NCI-H526 (cell line): ENCODE data around the gene TSPO2.

ENCODE experiments used
- DNase-seq, 2 experiments: peaks; one replicate each; lab custom pipeline; 2025; lab: John Stamatoyannopoulos, UW

TSPO2 gene

GRCh38 chr6:41051873-41052272, 9.6 kb downstream of the TSPO2 start:
- no peak for DNase-seq

GRCh38 chr6:41053041-41053440, 10.8 kb downstream of the TSPO2 start, which contains the start of gene APOBEC2:
TSS of gene APOBEC2 (plus strand) at chr6:41053202. CDS start at chr6:41053348, 146 bp downstream.
- no peak for DNase-seq

GRCh38 chr6:41054511-41054910, 12.2 kb downstream of the TSPO2 start:
- DNase-seq, result no peak

- DNase-seq, result peak in 1 of 2 experiments; percentile 20
Observed at GRCh38 chr6:41055149-41055548, 12.9 kb downstream of the TSPO2 start.

- DNase-seq, result no peak
Observed at GRCh38 chr6:41056768-41057490, 14.7 kb downstream of the TSPO2 start.

DNA sequence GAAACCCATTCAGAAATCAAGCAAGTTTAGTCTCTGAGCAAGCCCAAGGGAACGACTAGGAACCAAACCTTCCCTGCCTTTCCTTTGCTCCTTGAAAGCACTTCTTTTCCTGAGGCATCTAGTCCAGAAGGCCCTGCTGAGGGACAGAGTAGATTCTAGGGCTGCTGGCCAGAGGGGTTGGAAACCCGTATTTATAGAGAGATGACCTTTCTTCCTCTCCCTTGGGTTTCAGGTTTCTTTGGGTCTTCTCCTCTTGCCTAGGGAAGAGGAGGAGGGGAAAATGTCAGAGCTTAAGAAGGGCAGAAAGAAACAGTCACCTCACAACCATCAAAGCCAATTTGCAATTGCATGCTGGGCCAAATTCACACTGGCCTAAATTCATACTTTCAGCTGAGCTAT, 16.5 kb downstream of the TSPO2 start:
- DNase-seq, result no peak

- DNase-seq, result no peak
Observed at GRCh38 chr6:41059556-41059955, 17.3 kb downstream of the TSPO2 start.

DNA sequence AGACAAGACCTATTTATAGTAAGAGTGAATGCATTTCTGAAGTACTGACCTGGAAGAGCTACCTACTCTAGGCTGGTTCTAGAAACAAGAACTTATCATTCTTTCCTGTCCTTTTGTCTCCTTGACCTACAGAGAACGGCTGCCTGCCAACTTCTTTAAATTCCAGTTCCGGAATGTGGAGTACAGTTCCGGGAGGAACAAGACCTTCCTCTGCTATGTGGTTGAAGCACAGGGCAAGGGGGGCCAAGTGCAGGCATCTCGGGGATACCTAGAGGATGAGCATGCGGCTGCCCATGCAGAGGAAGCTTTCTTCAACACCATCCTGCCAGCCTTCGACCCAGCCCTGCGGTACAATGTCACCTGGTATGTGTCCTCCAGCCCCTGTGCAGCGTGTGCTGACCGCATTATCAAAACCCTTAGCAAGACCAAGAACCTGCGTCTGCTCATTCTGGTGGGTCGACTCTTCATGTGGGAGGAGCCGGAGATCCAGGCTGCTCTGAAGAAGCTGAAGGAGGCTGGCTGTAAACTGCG, 19.0 kb downstream of the TSPO2 start:
- DNase-seq, result no peak

DNA sequence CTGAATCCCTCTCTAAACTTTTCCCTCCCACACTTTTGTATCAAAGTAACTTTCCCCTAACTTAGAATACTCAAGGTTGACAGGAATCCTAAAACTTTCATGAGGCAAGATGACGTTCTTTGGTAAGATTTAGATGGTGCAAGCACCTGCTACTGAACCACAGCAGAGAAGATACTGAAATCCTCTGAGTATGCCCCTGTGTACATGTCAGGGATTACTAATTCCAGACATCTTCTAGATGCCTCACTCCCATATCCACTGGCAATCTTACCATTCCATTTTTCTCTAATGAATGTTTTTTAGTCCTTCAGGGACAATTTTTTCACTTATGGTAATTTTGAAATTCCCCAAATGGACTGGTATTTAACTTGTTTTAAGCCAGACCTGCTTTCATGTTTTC, 19.8 kb downstream of the TSPO2 start:
- no peak for DNase-seq

DNA sequence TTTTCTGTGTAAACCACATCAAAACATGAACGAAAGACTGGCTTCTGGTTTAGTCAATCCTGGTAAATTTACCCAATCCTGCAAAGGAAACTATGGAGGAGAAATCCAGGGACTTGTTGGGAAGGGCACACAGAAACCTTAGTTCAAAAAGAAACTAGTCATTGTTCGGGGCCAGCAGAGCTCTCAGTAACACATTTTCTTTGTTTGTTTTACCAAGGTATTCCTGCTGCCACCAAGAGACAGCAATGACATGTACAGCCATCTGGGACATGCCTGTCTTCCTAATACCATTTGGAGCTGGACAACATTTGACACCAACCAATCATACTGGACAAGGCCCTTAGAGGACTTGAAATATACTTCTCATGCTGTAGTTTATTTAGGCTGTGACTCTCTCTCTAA, 21.6 kb downstream of the TSPO2 start:
- DNase-seq, result no peak

DNA sequence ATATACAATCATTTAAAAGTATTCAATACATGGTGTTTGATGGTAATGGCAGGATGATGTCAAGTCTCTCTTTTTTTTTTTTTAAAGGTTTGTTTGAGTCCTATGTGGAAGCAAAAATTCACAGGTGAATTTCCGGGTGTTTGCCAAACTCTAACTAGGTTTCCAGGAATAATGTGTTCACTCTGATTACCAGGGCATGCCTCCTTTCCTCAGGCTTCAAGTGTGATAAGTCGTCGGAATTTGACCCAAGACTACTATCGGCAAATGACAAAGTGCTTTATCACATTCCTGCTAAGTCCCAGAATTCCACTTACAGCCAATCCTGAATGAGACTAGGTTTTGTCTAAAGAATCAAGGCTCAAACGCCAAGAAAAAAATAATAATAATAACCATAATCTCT, 22.6 kb downstream of the TSPO2 start:
- DNase-seq, result no peak

GRCh38 chr6:41065550-41066026, 23.3 kb downstream of the TSPO2 start:
- DNase-seq, result no peak

GRCh38 chr6:41066867-41067304, 24.6 kb downstream of the TSPO2 start:
- DNase-seq, result peak; percentile 14 to 74

GRCh38 chr6:41071501-41071922, 29.2 kb downstream of the TSPO2 start:
- DNase-seq, result no peak

- DNase-seq, result peak; percentile 99 to 100
Observed at GRCh38 chr6:41071923-41072835, 29.9 kb downstream of the TSPO2 start, which contains the start of gene OARD1. TSS of gene OARD1 (minus strand) at chr6:41072356. CDS start at chr6:41071634, 722 bp downstream.

DNA sequence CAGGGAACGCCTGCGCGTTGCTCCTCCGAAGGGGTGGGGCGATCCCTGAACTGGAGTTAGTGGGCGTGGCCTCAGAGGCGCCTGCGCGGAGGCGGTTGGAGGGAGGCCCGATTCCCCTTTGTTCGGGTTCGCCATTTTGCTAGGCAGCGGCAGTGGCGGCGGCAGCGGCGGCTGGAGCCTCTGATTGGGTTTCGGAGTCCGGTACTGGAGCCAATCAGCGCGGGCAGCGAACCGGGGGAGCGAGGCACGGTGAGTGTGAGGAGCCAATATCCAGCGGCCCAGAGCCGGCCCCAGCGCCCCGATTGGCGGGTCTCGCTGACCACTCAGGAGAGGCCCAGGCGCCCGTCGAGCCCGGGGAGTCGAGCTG, 30.6 kb downstream of the TSPO2 start, which contains the start of gene NFYA:
TSS of gene NFYA (plus strand) at position 139 of the 367 bp plus-strand sequence. CDS start 6,116 bp downstream, outside the sequence.
- DNase-seq, result peak in 1 of 2 experiments; percentile 99

DNA sequence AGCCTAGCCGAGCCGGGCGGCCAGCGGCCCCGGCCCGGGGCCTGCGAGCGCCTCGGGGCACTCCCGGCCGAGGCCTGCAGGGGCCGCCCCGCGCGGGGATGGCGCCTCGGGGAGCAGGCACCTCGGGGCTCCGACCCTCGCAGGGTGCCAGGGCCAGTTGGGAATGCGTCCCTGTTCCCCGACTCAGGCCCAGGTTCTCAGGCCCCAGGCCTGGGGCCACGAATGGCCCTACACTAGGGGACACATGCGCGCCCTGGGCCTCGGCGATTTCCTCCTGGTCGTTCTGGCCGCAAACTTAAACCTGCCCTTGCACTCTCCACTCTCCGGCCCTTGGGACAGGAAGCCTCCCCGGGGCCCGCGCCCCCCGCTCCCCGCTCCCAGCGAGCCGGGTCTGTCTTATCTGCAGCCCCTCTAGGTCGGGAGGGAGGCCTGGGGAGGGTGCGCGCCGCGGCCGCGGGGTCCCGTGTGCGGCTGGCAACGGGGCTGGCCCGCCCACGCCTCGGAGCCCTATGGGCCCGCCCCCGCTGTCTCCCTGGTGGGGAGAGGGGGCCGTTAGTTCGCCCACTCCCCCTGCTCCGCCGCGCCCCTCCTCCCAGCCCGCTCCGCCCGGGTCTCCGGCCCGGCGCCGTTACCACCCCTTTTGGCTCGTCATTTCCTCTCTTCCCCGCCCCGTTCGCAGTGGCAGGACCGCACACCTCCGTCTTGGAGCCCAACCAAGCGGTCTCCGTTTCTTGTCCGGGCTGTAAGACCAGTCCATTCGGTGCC, 31.1 kb downstream of the TSPO2 start:
- DNase-seq, result peak; percentile 50 to 85

DNA sequence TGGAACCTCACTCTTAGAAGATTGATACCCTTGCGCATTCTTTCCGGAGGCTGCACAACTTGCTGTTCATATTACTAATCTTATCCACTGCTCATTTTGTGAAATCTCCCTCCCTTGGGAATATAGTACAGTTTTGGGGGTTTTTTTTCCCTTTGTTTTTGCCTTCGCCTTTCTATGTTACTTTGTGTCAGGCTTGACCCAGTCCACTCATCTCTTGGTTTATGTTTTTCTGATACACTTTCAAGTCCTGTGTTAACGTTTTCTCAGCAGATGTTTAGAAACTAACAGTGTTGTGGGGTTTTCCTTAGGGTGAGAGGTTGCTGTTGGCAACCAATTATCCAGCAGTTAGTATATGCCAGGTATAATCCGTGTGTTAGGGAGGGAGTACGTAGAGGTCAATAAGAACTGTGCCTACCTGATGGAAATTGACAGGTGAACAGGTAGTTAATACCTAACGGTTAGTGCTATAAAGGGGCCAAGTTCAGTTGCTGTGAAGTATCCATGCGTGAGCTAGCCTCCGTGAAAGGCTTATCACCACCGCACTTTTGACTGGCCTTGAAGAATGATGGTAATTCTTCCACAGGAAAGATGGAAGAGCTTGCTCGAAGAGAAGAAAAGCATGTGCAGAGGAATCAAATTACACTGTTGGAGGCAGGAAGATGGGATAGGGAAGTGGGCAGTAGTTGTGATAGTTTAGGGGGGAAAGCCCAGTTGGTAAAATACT, 31.9 kb downstream of the TSPO2 start:
- DNase-seq, result peak; percentile 27 to 39

DNA sequence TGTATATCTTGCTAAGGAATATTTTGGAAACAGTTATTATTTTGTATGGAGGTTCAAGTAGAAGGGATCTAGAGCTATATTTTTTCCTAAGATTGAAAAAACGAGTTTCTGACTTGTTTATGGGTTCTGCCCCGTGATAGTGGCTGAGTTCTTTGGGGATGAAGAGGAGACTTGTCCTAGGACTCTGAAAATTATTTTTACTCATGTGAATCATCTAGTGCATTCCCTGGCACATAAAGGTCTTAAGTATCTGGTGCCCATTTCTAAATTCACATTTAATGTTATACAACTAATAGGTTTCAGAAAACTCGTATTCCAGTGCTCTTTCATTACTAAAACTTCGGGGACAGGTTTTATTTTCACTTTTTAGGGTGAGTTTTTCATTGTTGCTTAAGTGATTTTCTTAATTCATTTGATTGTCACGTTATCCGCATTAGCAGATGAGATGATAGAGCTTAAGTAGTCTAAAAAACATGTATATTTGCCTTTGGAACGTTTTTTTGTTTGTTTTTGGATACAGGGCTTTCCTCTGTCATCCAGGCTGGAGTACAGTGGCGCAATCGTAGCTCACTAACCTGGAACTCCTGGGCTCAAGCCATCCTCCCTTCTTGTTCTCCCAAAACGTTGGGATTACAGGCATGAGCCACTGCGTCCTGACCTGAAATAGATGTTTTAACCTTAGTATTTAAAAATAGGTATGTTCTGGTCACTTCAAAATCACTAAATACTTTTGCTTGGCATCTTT, 32.6 kb downstream of the TSPO2 start:
- DNase-seq, result no peak
